Nephron (organoid): ENCODE results near the gene SPANXN4.

Source experiments
- H3K27ac Mint-ChIP-seq, 3 experiments: 2 replicates each; pipeline ENCODE4 v1.8.0; 2020; ENCODE audit warnings: mixed read lengths in 3 of 3, mild to moderate bottlenecking in 2 of 3, moderate library complexity in 1 of 3
- H3K27me3 Mint-ChIP-seq: 2 replicates; pipeline ENCODE4 v1.8.0; 2021; ENCODE audit warnings: low read depth, mild to moderate bottlenecking, moderate library complexity, mixed read lengths
- H3K36me3 Mint-ChIP-seq: 2 replicates; pipeline ENCODE4 v1.8.0; 2020; ENCODE audit warnings: low read depth, mixed read lengths
- H3K4me1 Mint-ChIP-seq: 2 replicates; pipeline ENCODE4 v1.8.0; 2020; ENCODE audit warnings: mixed read lengths
- H3K4me3 Mint-ChIP-seq, 3 experiments: 2 replicates each; pipeline ENCODE4 v1.8.0; 2020; ENCODE audit warnings: mild to moderate bottlenecking in 3 of 3, mixed read lengths in 3 of 3, moderate library complexity in 2 of 3
- H3K9me3 Mint-ChIP-seq: 2 replicates; pipeline ENCODE4 v1.8.0; 2020; ENCODE audit warnings: mixed read lengths
- TF ChIP-seq, protein P1 (sequence below), 3 experiments: fragments of 200-600 bp; sonication (generic); IDR thresholded peaks; one replicate each; pipeline ENCODE4 v1.5.0; 2021; ENCODE audit warnings: antibody characterized with exemption in 3 of 3; ENCODE audit not compliant: unreplicated experiment in 3 of 3

Gene SPANXN4

DNA sequence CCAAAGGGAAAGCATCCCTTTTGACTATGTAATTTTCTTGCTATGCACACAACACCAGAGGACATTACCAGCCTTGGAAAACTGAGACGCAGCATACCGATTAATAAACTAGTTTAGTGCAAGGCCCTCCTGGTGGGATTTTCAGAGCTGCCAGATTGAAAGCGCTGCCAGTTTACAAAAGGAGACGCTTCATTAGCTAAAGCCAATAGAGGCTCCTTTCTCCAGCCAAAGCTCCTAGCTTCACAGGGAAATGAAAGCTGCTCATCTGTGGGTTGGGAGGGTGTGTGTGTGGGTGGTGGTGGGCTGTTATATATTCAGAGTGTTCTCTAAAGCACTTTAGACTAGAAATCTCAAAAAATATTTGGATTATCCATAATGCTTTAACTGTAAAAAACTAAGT, 32.4 kb downstream of the SPANXN4 start:
- H3K36me3 Mint-ChIP-seq: no peaks in the 10 kb centered on the region
- TF ChIP-seq, protein P1, sequence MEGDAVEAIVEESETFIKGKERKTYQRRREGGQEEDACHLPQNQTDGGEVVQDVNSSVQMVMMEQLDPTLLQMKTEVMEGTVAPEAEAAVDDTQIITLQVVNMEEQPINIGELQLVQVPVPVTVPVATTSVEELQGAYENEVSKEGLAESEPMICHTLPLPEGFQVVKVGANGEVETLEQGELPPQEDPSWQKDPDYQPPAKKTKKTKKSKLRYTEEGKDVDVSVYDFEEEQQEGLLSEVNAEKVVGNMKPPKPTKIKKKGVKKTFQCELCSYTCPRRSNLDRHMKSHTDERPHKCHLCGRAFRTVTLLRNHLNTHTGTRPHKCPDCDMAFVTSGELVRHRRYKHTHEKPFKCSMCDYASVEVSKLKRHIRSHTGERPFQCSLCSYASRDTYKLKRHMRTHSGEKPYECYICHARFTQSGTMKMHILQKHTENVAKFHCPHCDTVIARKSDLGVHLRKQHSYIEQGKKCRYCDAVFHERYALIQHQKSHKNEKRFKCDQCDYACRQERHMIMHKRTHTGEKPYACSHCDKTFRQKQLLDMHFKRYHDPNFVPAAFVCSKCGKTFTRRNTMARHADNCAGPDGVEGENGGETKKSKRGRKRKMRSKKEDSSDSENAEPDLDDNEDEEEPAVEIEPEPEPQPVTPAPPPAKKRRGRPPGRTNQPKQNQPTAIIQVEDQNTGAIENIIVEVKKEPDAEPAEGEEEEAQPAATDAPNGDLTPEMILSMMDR (IDR thresholded peaks at IDR 0.05; ENCODE audit: unreplicated experiment in 3 of 3): no peak
- no peaks in the 10 kb centered on the region for H3K4me1 Mint-ChIP-seq
- no peak overlapping the region for H3K27ac Mint-ChIP-seq
- peaks cover 3% of the 10 kb centered on the region for H3K9me3 Mint-ChIP-seq
- no peaks in the 10 kb centered on the region for H3K27me3 Mint-ChIP-seq
- H3K4me3 Mint-ChIP-seq: no peak overlapping the region

DNA sequence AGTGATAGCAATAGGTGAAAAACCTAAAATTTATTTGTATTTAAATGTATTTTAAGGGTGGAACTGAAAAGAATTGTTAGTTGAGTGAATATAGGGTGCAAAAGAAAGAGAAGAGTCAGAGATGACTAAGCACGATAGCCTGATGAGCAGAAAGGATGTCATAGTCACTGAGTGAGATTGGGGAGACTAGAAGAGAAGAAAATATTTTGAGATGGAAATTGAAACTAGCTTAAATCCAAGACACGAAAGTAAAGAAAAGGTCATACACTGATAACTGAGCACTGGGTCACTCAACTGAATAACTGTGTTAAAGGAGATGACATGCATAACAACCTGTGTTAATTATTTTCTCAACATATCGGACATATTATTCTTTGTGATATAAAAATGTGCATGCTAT, 55.5 kb downstream of the SPANXN4 start:
- Mint-ChIP-seq H3K27me3 (no peaks in the 10 kb centered on the region), H3K4me1 (no peaks in the 10 kb centered on the region), H3K4me3 (no peak overlapping the region), H3K9me3 (peaks cover 21% of the 10 kb centered on the region), H3K27ac (no peak overlapping the region), H3K36me3 (no peaks in the 10 kb centered on the region)
- TF ChIP-seq, protein P1 (IDR thresholded peaks at IDR 0.05; ENCODE audit: unreplicated experiment in 3 of 3): no peak

DNA sequence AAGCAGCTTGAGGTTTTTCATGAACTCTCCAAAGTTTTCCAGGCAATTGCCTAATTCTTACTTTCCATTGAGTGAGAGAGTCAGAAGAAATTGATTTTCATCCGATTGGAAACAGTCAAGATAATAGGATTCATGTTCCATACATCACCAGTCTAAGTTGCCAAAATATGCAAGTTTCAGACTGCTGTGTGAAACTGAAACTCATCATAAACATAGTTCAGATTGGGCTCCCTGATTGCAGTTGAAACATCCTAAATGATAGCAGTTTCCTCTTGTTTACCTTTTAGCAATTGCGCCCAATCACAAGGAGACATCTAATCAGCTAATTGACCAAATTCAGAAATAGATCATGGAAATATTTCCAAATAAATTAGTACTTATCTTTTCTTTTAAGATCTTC, 56.8 kb downstream of the SPANXN4 start:
- Mint-ChIP-seq H3K4me3 (no peak overlapping the region), H3K4me1 (no peaks in the 10 kb centered on the region), H3K9me3 (peaks cover 21% of the 10 kb centered on the region), H3K27me3 (no peaks in the 10 kb centered on the region), H3K36me3 (no peaks in the 10 kb centered on the region), H3K27ac (no peak overlapping the region)
- TF ChIP-seq, protein P1 (IDR thresholded peaks at IDR 0.05; ENCODE audit: unreplicated experiment in 3 of 3): no peak
